NCI-H2196 treated with DMSO at 0.1 percent for 48 hours (cell line): ENCODE data around the gene NARS2.
A peak's percentile ranks its signal among the peaks of the same experiment; 100 is the strongest.
"Not testable (repeated sequence)": the region's sequence is repeated elsewhere in the genome, so short reads cannot be mapped to it uniquely, and the experiment has no call there.

ENCODE experiments used
- DNase-seq: peaks from one replicate; lab custom pipeline; 2025; ENCODE audit not compliant: unreplicated experiment; lab: John Stamatoyannopoulos, UW

Gene NARS2

GRCh38 chr11:78576549-78577097, 2.0 kb upstream of the NARS2 start:
- DNase-seq, result peak; percentile 56

- DNase-seq, result no peak
These were observed 814 bp upstream of the NARS2 start for GRCh38 chr11:78575478-78575877.

DNA sequence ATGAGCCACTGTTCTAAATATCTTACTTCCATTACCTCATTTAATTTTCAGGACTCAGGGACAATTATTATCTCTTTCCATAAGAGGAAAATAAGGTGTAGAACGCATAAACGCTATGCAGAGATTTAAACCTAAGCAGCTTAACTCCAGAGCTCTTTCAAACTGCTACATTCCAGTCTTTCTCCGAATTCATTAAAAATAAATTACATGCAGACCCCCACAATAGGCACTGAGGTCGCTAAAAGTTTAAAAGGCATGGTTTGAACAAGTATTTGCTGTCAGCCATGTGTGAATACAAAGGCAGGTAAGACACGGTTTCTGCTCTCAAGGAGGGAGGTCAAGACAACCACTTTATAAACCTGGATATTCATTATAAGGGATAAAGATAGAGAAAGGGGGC, 983 bp downstream of the NARS2 start:
- DNase-seq, result no peak

DNA sequence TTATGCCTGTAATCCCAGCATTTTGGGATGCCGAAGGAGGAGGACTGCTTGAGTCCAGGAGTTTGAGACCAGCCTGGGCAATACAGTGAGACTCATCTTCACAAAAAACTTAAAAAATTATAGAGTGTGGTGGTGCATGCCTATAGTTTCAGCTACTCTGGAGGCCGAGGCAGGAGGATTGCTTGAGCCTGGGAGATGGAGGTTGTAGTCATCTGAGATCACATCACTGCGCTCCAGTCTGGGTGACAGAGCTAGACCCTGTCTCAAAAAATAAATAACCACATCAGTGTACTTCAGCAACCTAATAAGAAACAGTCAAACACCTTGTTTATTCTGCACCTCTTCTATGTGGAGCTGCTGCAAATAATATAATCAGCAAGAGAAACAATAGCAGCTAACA, 1.4 kb downstream of the NARS2 start:
- no peak for DNase-seq

DNA sequence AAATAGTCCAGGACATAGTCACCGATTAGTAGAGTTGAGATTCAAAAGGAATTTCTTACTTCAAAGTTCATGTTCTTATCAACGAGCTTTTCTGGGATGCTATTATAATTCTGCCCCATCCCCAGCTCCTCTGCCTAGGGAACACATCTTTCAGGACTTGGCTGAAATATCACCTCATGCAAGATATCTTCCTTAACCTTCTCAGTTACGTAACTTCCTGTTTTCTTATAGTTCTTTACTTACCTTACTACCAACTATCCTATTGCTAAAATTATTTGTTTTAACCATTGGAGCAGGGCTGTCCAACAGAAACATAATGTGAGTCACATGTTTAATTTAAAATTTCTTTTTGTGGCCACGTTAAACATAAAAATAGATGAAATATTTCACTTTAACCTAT, 2.3 kb downstream of the NARS2 start:
- no peak for DNase-seq

- DNase-seq, result no peak
These were observed 4.6 kb downstream of the NARS2 start for GRCh38 chr11:78570031-78570430.

GRCh38 chr11:78567209-78567608, 7.5 kb downstream of the NARS2 start:
- no peak for DNase-seq

DNA sequence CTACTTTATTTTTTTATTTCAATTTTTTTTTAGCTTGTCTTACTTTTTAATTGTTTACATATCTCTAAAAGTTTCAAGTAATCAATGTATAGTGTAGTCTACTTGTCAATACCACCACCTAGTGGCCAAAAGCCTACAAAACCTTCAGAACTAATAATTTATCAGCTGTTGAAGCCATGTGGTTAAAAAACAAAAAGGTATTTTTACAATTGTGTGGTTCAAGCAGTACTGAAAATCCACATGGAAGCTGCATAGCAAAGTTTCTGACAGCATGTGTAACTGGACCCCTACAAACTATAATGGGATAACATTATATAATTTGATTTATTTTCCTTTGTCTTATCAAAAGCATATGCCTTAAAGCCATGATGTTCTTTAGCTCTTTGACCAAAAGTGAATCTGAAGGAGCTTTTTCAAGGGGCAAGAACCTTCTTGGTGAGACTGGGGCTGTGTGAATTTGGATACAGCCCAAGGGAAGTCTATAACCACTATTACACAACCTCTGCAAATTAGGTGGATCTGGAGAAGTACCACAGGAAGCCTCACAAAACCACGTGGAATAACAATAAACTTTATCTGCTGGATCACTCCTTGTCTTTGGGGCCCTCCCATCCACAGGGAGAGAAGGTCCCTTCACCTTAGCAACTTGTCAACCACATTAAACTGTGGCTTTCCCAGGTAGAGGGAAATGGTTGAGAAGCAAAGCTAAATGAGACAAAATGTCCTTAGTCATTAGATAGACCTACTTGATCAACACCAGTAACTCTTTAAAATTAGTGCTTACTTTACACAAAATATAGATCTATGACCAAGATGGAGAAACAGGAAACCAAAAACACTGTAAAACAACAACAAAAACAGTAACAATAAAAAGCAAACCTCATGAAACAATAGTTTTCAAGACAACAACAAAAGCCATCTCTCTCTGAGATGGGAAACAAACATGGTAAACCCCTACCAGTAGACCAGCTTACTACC, 9.9 kb downstream of the NARS2 start:
- peak; percentile 23 for DNase-seq

- DNase-seq, result not testable (repeated sequence)
These were observed 10.6 kb downstream of the NARS2 start for GRCh38 chr11:78564037-78564436.

- DNase-seq, result not testable (repeated sequence)
These were observed 11.6 kb downstream of the NARS2 start for GRCh38 chr11:78563090-78563489.

- DNase-seq, result no peak
These were observed 12.3 kb downstream of the NARS2 start for GRCh38 chr11:78562398-78562797.

- no peak for DNase-seq
These were observed 13.7 kb downstream of the NARS2 start for GRCh38 chr11:78560826-78561484.

DNA sequence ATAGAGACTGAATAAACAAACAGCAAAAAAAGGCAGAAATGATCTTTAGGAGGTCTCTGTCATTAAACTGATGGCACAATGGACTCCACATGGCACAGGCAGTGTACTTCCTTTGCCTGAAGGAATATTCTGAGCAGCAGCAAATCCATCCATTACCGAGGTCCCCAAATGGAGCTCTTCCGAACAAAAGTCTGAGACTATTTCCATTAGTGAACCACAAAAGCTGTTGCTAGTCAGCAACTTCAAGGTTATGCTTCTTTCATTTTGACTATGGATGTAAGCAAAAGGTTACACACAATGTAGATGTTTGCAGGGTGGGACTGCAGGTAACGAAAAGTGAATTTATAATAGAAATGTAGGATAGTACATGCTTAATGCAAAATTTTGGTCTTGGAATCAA, 14.5 kb downstream of the NARS2 start:
- no peak for DNase-seq

- DNase-seq, result no peak
These were observed 17.4 kb downstream of the NARS2 start for GRCh38 chr11:78557236-78557635.

GRCh38 chr11:78555592-78555991, 19.1 kb downstream of the NARS2 start:
- no peak for DNase-seq

- DNase-seq, result no peak
These were observed 21.8 kb downstream of the NARS2 start for GRCh38 chr11:78552881-78553280.

DNA sequence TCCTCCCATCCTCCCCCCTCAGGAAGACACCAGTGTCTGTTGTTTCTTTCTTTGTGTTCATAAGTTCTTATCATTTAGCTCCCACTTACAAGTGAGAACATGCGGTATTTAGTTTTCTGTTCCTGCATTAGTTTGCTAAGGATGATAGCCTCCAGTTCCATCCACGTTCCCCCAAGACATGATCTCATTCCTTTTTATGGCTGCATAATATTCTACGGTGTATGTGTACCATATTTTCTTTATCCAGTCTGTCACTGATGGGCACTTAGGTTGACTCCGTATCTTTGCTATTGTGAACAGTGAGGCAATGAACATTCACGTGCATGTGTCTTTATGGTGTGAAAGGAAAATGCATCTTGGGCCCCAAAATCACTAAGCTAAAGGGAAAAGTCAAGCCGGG, 22.5 kb downstream of the NARS2 start:
- not testable (repeated sequence) for DNase-seq

- no peak for DNase-seq
These were observed 23.6 kb downstream of the NARS2 start for GRCh38 chr11:78551066-78551465.

DNA sequence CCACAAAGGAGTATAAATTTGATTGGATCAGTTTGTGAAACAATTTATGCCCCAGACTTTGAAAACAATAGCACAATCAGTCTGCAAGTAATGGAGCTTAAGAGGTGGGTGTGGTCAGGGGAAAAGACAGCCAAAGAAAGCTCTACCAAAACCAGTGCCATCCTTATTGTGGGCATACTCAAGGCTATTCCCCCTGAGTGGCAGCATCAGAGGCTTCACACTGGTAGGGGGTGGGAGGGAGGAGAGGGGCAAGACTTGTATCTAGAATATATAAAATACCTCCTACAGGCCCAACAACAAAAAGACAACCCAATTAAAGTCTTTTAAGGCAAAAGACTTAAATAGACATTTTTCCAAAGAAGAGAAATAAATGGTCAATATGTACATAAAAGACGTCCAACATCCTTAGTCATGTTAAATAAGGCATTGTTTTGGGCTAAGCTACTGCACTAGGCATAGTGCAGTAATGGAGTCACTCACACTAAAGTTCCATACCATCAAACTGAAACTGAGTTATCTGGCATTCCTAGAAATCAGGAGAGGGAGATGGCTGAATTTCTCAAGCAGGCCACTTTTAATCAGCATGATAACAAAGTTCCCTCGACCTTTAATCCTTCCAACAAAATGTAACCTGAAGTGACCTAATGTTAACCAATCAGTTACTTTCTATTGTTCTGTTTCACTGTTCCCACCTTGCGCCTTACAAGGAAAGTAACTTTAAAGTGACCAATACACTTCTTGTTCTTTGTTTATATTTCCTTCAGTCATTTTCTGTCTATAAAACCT, 24.8 kb downstream of the NARS2 start:
- DNase-seq, result no peak

DNA sequence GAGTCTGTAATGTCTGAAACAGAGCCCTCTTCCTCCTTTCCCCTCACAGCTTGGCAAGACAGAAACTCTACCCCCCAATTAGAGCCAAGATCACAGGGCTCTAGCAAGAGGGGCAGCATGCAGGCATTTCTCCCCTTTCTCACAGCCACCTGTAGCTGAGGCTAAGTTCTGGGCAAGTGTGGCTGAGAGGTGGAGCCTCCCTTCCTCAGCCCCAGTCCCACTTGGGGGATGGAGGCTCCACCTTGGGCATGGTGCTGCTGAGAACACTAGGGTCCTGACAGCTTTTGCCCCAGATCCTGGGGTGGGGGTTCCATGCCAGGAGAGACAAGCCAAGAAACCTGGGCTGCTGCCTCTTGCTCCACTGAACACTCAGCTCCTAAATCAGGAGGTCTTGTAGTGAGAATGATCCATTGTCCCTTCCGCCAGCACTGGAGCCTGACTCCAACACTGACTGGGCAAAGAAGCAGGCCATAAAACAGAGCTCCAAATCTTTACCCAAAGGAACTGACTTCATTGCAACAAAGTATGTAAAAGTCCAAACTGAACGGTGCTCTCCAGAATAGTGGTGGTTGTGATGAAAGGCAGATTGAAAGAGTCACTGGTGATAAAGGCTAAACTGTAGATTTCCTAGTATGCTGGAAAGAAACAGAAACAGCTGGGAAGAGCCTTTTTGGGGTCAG, 25.6 kb downstream of the NARS2 start:
- DNase-seq, result no peak
